ENCODE measurements around the gene C1orf146. TPM values are rescaled to one million over a fixed set of nuclear protein-coding genes. Genes with fewer than 3 reads are reported as not detected.
"Not testable (repeated sequence)": the region's sequence is repeated elsewhere in the genome, so short reads cannot be mapped to it uniquely, and the experiment has no call there.

Gene C1orf146
- total RNA-seq, 4 donors from 2014 or later = not detected

GRCh38 chr1:92277105-92277723 lies 59.5 kb downstream of the C1orf146 start:
- 84 to 100% methylated on average over 1 to 4 of the region's 4 CpGs for WGBS, 2 donors (ENCODE audit: low coverage in 1 of 2)
- peaks cover 0 to 78% of the 10 kb centered on the region in 2 donors for H3K36me3 ChIP-seq
- ATAC-seq = no peak

GRCh38 chr1:92279781-92280180 lies 62.1 kb downstream of the C1orf146 start:
- not testable (repeated sequence) for H3K9me3 ChIP-seq, H3K27ac ChIP-seq, ATAC-seq, H3K4me1 ChIP-seq, H3K27me3 ChIP-seq, H3K4me3 ChIP-seq
- WGBS, 2 donors (ENCODE audit: low coverage in 1 of 2) = 98 to 100% methylated on average over 1 to 5 of the region's 15 CpGs
- H3K36me3 ChIP-seq = peaks cover 0 to 59% of the 10 kb centered on the region in 2 donors

More at GRCh38 chr1:92277105-92277723, 59.5 kb downstream of the C1orf146 start:
- Histone ChIP-seq H3K9me3 (no peaks in the 10 kb centered on the region), H3K27me3 (no peaks in the 10 kb centered on the region), H3K4me3 (no peak overlapping the region), H3K27ac (no peak overlapping the region), H3K4me1 (no peaks in the 10 kb centered on the region)
- TF ChIP-seq POLR2AphosphoS5 (IDR thresholded peaks at IDR 0.05) (no peak), EP300 (IDR thresholded peaks at IDR 0.05) (no peak), POLR2A (IDR thresholded peaks at IDR 0.05) (no peak), CTCF (IDR thresholded peaks at IDR 0.05) (no peak)

DNA sequence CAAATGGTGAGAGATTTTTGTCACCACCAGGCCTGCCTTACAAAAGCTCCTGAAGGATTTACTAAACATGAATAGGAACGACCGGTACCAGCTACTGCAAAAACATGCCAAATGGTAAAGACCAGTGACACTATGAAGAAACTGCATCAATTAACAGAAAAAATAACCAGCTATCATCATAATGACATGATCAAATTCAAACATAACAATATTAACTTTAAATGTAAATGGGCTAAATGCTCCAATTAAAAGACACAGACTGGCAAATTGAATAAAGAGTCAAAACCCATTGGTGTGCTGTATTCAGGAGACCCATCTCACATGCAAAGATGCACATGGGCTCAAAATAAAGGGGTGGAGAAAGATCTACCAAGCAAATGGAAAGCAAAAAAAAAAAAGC lies 63.7 kb downstream of the C1orf146 start:
- not testable (repeated sequence) for H3K4me3 ChIP-seq, H3K4me1 ChIP-seq, H3K27ac ChIP-seq, H3K9me3 ChIP-seq, ATAC-seq, H3K27me3 ChIP-seq
- H3K36me3 ChIP-seq = peaks cover 0 to 65% of the 10 kb centered on the region in 2 donors
- 100% methylated on average over 2 of the region's 2 CpGs for WGBS, 2 donors (ENCODE audit: low coverage in 1 of 2)

GRCh38 chr1:92291372-92291999 lies 73.8 kb downstream of the C1orf146 start:
- WGBS, 2 donors (ENCODE audit: low coverage in 1 of 2) = 11 to 19% methylated on average over 3 of the region's 3 CpGs
- H3K27me3 ChIP-seq = no peaks in the 10 kb centered on the region
- H3K4me3 ChIP-seq = no peak overlapping the region
- H3K27ac ChIP-seq = no peak overlapping the region
- no peaks in the 10 kb centered on the region for H3K9me3 ChIP-seq
- peaks cover 0 to 23% (median 0%) of the 10 kb centered on the region in 3 donors for H3K4me1 ChIP-seq
- TF ChIP-seq POLR2AphosphoS5 (IDR thresholded peaks at IDR 0.05) (no peak), POLR2A (IDR thresholded peaks at IDR 0.05) (no peak), EP300 (IDR thresholded peaks at IDR 0.05) (no peak), CTCF (IDR thresholded peaks at IDR 0.05) (peak; percentile 35 to 60 (median 52))
- ATAC-seq = no peak
- peaks cover 0 to 53% of the 10 kb centered on the region in 2 donors for H3K36me3 ChIP-seq

Other genes with a start within 250 kb of the C1orf146 start
- gene EPHX4, start 187.9 kb upstream of the C1orf146 start, total RNA-seq = 1 to 10 TPM in 3 of 4 donors, under 1 TPM in 1; 0.31 to 4.4 (median 2.7) TPM
- gene SETSIP, start 142.5 kb upstream of the C1orf146 start, total RNA-seq = not detected
- gene BTBD8, start 137.6 kb upstream of the C1orf146 start, total RNA-seq = 1 to 10 TPM; 4.6 to 8.9 (median 5.7) TPM
- 10 to 100 TPM in 2 of 4 donors, 1 to 10 TPM in 2; 5.1 to 19.1 (median 11.5) TPM for gene GLMN, start 81.1 kb downstream of the C1orf146 start, total RNA-seq
- 10 to 100 TPM; 16.8 to 31.8 (median 18.8) TPM for gene RPAP2, start 81.1 kb downstream of the C1orf146 start, total RNA-seq

All from gastroesophageal sphincter (tissue), 4 donors.